SJCRH30 (cell line): ENCODE data around the gene CPSF4. TPM values are rescaled to one million over a fixed set of nuclear protein-coding genes. Genes with fewer than 3 reads are reported as not detected.
A peak's percentile ranks its signal among the peaks of the same experiment; 100 is the strongest.

Experiments
- DNase-seq, 2 experiments: peaks; one replicate each; pipeline ENCODE4 v3.0.0-alpha.2; 2015 to 2020
- H3K27ac ChIP-seq: fragments of 250-450 bp; sonication (Bioruptor Pico); 2 replicates; pipeline ENCODE4 v1.5.1; 2020; ENCODE audit warnings: mild to moderate bottlenecking, moderate library complexity
- H3K27me3 ChIP-seq: fragments of 250-450 bp; sonication (Bioruptor Pico); 2 replicates; pipeline ENCODE4 v1.5.1; 2020; ENCODE audit warnings: mild to moderate bottlenecking, moderate library complexity
- H3K36me3 ChIP-seq: fragments of 250-450 bp; sonication (Bioruptor Pico); 2 replicates; pipeline ENCODE4 v1.5.1; 2020; ENCODE audit warnings: mild to moderate bottlenecking, moderate library complexity
- H3K4me1 ChIP-seq: fragments of 250-450 bp; sonication (Bioruptor Pico); 2 replicates; pipeline ENCODE4 v1.5.1; 2020; ENCODE audit warnings: mild to moderate bottlenecking, moderate library complexity
- H3K4me3 ChIP-seq: fragments of 250-450 bp; sonication (Bioruptor Pico); 2 replicates; pipeline ENCODE4 v1.5.1; 2020; ENCODE audit warnings: mild to moderate bottlenecking, moderate library complexity
- H3K9me3 ChIP-seq: fragments of 250-450 bp; sonication (Bioruptor Pico); replicated peaks from 2 replicates; pipeline ENCODE4 v1.5.1; 2020; ENCODE audit warnings: mild to moderate bottlenecking, moderate library complexity
- total RNA-seq: library from RNA; depleted of rRNA; stranded (reverse); fragments of >200 nt; shearing (Covaris generic); gene quantifications from 2 replicates; pipeline ENCODE4 v1.2.3, GENCODE V29; 2014; rRNA removed

Gene CPSF4
- total RNA-seq, 1 experiment from 2014 or later: 76.8 TPM

GRCh38 chr7:99504603-99505323, 66.0 kb downstream of the CPSF4 start, which contains the start of gene ZKSCAN5:
ZKSCAN5 (plus strand) TSS chr7:99504662; CDS start chr7:99506045, 1,383 bp downstream.
- H3K36me3 ChIP-seq: no peaks in the 10 kb centered on the region
- H3K4me3 ChIP-seq: peak within 1 kb of the TSS; percentile 85
- no peaks in the 10 kb centered on the region for H3K27me3 ChIP-seq
- H3K9me3 ChIP-seq: no peaks in the 10 kb centered on the region
- peak; percentile 95 to 97 for DNase-seq
- H3K4me1 ChIP-seq: peaks cover 6% of the 10 kb centered on the region; the same call in 1 of the 2 replicates
- peak within 1 kb of the TSS; percentile 82 for H3K27ac ChIP-seq

GRCh38 chr7:99505324-99505662, 66.5 kb downstream of the CPSF4 start:
- H3K9me3 ChIP-seq: no peaks in the 10 kb centered on the region
- H3K27me3 ChIP-seq: no peaks in the 10 kb centered on the region
- DNase-seq: no peak
- peak overlapping the region; percentile 85 for H3K4me3 ChIP-seq
- H3K27ac ChIP-seq: peak overlapping the region; percentile 82
- H3K36me3 ChIP-seq: no peaks in the 10 kb centered on the region
- peaks cover 6% of the 10 kb centered on the region; the same call in 1 of the 2 replicates for H3K4me1 ChIP-seq

Other genes with a start within 250 kb of the CPSF4 start
- not detected in 2 replicates for gene KPNA7, start 230.8 kb upstream of the CPSF4 start, total RNA-seq
- 0.12 TPM in 1 of 2 replicates, not detected in the other for gene MYH16, start 166.1 kb upstream of the CPSF4 start, total RNA-seq
- 130 and 132 TPM in 2 replicates for gene ARPC1A, start 113.0 kb upstream of the CPSF4 start, total RNA-seq
- gene ARPC1B, start 64.2 kb upstream of the CPSF4 start, total RNA-seq: 40.9 and 42.2 TPM in 2 replicates
- gene PDAP1, start 30.3 kb upstream of the CPSF4 start, total RNA-seq: 72.8 and 76.8 TPM in 2 replicates
- 132 and 136 TPM in 2 replicates for gene BUD31, start 30.0 kb upstream of the CPSF4 start, total RNA-seq
- 7.5 and 8.2 TPM in 2 replicates for gene PTCD1, start 145 bp upstream of the CPSF4 start, total RNA-seq
- gene ATP5MF, start 27.2 kb downstream of the CPSF4 start, total RNA-seq: 912 and 1,207 TPM in 2 replicates
- 12.2 and 20.1 TPM in 2 replicates for gene ZNF789, start 33.9 kb downstream of the CPSF4 start, total RNA-seq
- 25.4 and 29.7 TPM in 2 replicates for gene ZNF394, start 61.3 kb downstream of the CPSF4 start, total RNA-seq
- gene ZKSCAN5, start 65.7 kb downstream of the CPSF4 start, total RNA-seq: 18.9 and 19.5 TPM in 2 replicates
- 13.9 and 15.0 TPM in 2 replicates for gene FAM200A, start 113.2 kb downstream of the CPSF4 start, total RNA-seq
- gene ZNF655, start 119.7 kb downstream of the CPSF4 start, total RNA-seq: 64.3 and 79.9 TPM in 2 replicates
- gene TMEM225B, start 159.3 kb downstream of the CPSF4 start, total RNA-seq: 0.32 and 0.61 TPM in 2 replicates
- gene ZSCAN25, start 178.0 kb downstream of the CPSF4 start, total RNA-seq: 21.2 and 22.0 TPM in 2 replicates
- gene CYP3A5, start 241.1 kb downstream of the CPSF4 start, total RNA-seq: 0.36 TPM in 1 of 2 replicates, not detected in the other